Prostate gland (tissue), 1 donor: ENCODE results near the gene FGGY.

ENCODE experiments used
- POLR2A ChIP-seq: fragments of 450-650 bp; IDR thresholded peaks from one replicate; pipeline ENCODE4 v1.6.1; 2016; ENCODE audit warnings: antibody characterized with exemption, mild to moderate bottlenecking
- POLR2AphosphoS5 ChIP-seq: sonication (generic); formaldehyde crosslinking; IDR thresholded peaks from one replicate; pipeline ENCODE4 v1.6.1; 2017; ENCODE audit warnings: antibody characterized with exemption

DNA sequence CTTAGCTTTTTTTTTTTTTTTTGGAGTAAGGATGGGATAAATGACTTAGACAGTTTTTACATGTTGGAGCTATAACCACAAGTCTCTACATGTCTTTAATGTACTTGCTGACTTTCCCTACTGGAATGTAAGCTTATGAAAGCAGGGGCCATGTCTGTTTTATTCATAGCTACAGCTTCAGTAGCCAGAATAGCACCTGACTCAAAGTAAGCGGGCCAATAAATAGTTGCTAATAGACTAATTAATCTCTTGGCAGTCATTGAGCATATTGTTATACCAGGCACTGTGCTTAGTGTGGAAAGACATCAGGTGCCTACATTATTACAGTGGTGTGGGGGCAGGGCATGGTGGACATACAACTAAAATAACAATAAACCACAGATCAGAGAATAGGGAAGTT is 433.4 kb downstream of the FGGY start:
- no peak for TF ChIP-seq POLR2A
- TF ChIP-seq POLR2AphosphoS5 = no peak
